ENCODE data around the gene WASF3.

WASF3 gene

GRCh38 chr13:26606631-26607030 lies 49.1 kb downstream of the WASF3 start:
- peaks cover 9% of the 10 kb centered on the region for H3K36me3 ChIP-seq (ENCODE audit: control insufficient read depth, insufficient read depth, low read length, severe bottlenecking)
- peaks cover 59% of the 10 kb centered on the region for H3K4me1 ChIP-seq (ENCODE audit: control insufficient read depth, insufficient read depth, low read length)
- no peaks in the 10 kb centered on the region for H3K27me3 ChIP-seq (replicated peaks; ENCODE audit: control insufficient read depth, insufficient read depth, low read length)
- H3K9me3 ChIP-seq (ENCODE audit: control insufficient read depth, low read length): no peaks in the 10 kb centered on the region
- DNase-seq (ENCODE audit: low read depth): no peak
- peak overlapping the region; percentile 83 for H3K9ac ChIP-seq (ENCODE audit: low read length)
- H3K4me3 ChIP-seq (ENCODE audit: low read length): no peak overlapping the region

- peaks cover 33% of the 10 kb centered on the region for H3K36me3 ChIP-seq (ENCODE audit: control insufficient read depth, insufficient read depth, low read length, severe bottlenecking)
- no peak for DNase-seq (ENCODE audit: low read depth)
- peaks cover 32% of the 10 kb centered on the region for H3K4me1 ChIP-seq (ENCODE audit: control insufficient read depth, insufficient read depth, low read length)
- no peaks in the 10 kb centered on the region for H3K9me3 ChIP-seq (ENCODE audit: control insufficient read depth, low read length)
- H3K9ac ChIP-seq (ENCODE audit: low read length): no peak overlapping the region
- no peaks in the 10 kb centered on the region for H3K27me3 ChIP-seq (replicated peaks; ENCODE audit: control insufficient read depth, insufficient read depth, low read length)
- H3K4me3 ChIP-seq (ENCODE audit: low read length): no peak overlapping the region
Observed at GRCh38 chr13:26614721-26615120, 57.2 kb downstream of the WASF3 start.

GRCh38 chr13:26616126-26616525 lies 58.6 kb downstream of the WASF3 start:
- peak; percentile 54 for DNase-seq (ENCODE audit: low read depth)
- Histone ChIP-seq H3K9me3 (ENCODE audit: control insufficient read depth, low read length) (no peaks in the 10 kb centered on the region), H3K4me1 (ENCODE audit: control insufficient read depth, insufficient read depth, low read length) (peaks cover 35% of the 10 kb centered on the region), H3K4me3 (ENCODE audit: low read length) (no peak overlapping the region), H3K36me3 (ENCODE audit: control insufficient read depth, insufficient read depth, low read length, severe bottlenecking) (peaks cover 31% of the 10 kb centered on the region), H3K27me3 (replicated peaks; ENCODE audit: control insufficient read depth, insufficient read depth, low read length) (no peaks in the 10 kb centered on the region), H3K9ac (ENCODE audit: low read length) (no peak overlapping the region)

- no peaks in the 10 kb centered on the region for H3K27me3 ChIP-seq (replicated peaks; ENCODE audit: control insufficient read depth, insufficient read depth, low read length)
- H3K36me3 ChIP-seq (ENCODE audit: control insufficient read depth, insufficient read depth, low read length, severe bottlenecking): peaks cover 44% of the 10 kb centered on the region
- DNase-seq (ENCODE audit: low read depth): no peak
- H3K9ac ChIP-seq (ENCODE audit: low read length): no peak overlapping the region
- H3K4me1 ChIP-seq (ENCODE audit: control insufficient read depth, insufficient read depth, low read length): peaks cover 60% of the 10 kb centered on the region
- H3K9me3 ChIP-seq (ENCODE audit: control insufficient read depth, low read length): peaks cover under 1% of the 10 kb centered on the region
- H3K4me3 ChIP-seq (ENCODE audit: low read length): no peak overlapping the region
Observed at GRCh38 chr13:26618726-26619125, 61.2 kb downstream of the WASF3 start.

- H3K27me3 ChIP-seq (replicated peaks; ENCODE audit: control insufficient read depth, insufficient read depth, low read length): no peaks in the 10 kb centered on the region
- H3K9ac ChIP-seq (ENCODE audit: low read length): no peak overlapping the region
- H3K4me3 ChIP-seq (ENCODE audit: low read length): no peak overlapping the region
- H3K36me3 ChIP-seq (ENCODE audit: control insufficient read depth, insufficient read depth, low read length, severe bottlenecking): peaks cover 44% of the 10 kb centered on the region
- peaks cover 64% of the 10 kb centered on the region for H3K4me1 ChIP-seq (ENCODE audit: control insufficient read depth, insufficient read depth, low read length)
- H3K9me3 ChIP-seq (ENCODE audit: control insufficient read depth, low read length): peaks cover 6% of the 10 kb centered on the region
- DNase-seq (ENCODE audit: low read depth): peak; percentile 35
Observed at GRCh38 chr13:26619358-26619757, 61.9 kb downstream of the WASF3 start.

GRCh38 chr13:26621731-26622401 lies 64.4 kb downstream of the WASF3 start:
- no peaks in the 10 kb centered on the region for H3K27me3 ChIP-seq (replicated peaks; ENCODE audit: control insufficient read depth, insufficient read depth, low read length)
- H3K9ac ChIP-seq (ENCODE audit: low read length): peak overlapping the region; percentile 33
- H3K36me3 ChIP-seq (ENCODE audit: control insufficient read depth, insufficient read depth, low read length, severe bottlenecking): peaks cover 58% of the 10 kb centered on the region
- H3K4me1 ChIP-seq (ENCODE audit: control insufficient read depth, insufficient read depth, low read length): peaks cover 51% of the 10 kb centered on the region
- peak overlapping the region; percentile 21 for H3K4me3 ChIP-seq (ENCODE audit: low read length)
- peaks cover 27% of the 10 kb centered on the region for H3K9me3 ChIP-seq (ENCODE audit: control insufficient read depth, low read length)
- DNase-seq (ENCODE audit: low read depth): no peak

GRCh38 chr13:26623125-26623524 lies 65.6 kb downstream of the WASF3 start:
- Histone ChIP-seq H3K9me3 (ENCODE audit: control insufficient read depth, low read length) (peaks cover 27% of the 10 kb centered on the region), H3K36me3 (ENCODE audit: control insufficient read depth, insufficient read depth, low read length, severe bottlenecking) (peaks cover 53% of the 10 kb centered on the region), H3K27me3 (replicated peaks; ENCODE audit: control insufficient read depth, insufficient read depth, low read length) (no peaks in the 10 kb centered on the region), H3K9ac (ENCODE audit: low read length) (peak overlapping the region; percentile 63), H3K4me1 (ENCODE audit: control insufficient read depth, insufficient read depth, low read length) (peaks cover 40% of the 10 kb centered on the region), H3K4me3 (ENCODE audit: low read length) (no peak overlapping the region)
- DNase-seq (ENCODE audit: low read depth): no peak

GRCh38 chr13:26624572-26624971 lies 67.1 kb downstream of the WASF3 start:
- Histone ChIP-seq H3K4me1 (ENCODE audit: control insufficient read depth, insufficient read depth, low read length) (peaks cover 33% of the 10 kb centered on the region), H3K27me3 (replicated peaks; ENCODE audit: control insufficient read depth, insufficient read depth, low read length) (no peaks in the 10 kb centered on the region), H3K9me3 (ENCODE audit: control insufficient read depth, low read length) (peaks cover 27% of the 10 kb centered on the region), H3K9ac (ENCODE audit: low read length) (no peak overlapping the region), H3K36me3 (ENCODE audit: control insufficient read depth, insufficient read depth, low read length, severe bottlenecking) (peaks cover 53% of the 10 kb centered on the region), H3K4me3 (ENCODE audit: low read length) (no peak overlapping the region)
- no peak for DNase-seq (ENCODE audit: low read depth)

GRCh38 chr13:26626271-26626670 lies 68.8 kb downstream of the WASF3 start:
- no peak overlapping the region for H3K4me3 ChIP-seq (ENCODE audit: low read length)
- no peak overlapping the region for H3K9ac ChIP-seq (ENCODE audit: low read length)
- no peak for DNase-seq (ENCODE audit: low read depth)
- peaks cover 27% of the 10 kb centered on the region for H3K4me1 ChIP-seq (ENCODE audit: control insufficient read depth, insufficient read depth, low read length)
- peaks cover 27% of the 10 kb centered on the region for H3K9me3 ChIP-seq (ENCODE audit: control insufficient read depth, low read length)
- H3K27me3 ChIP-seq (replicated peaks; ENCODE audit: control insufficient read depth, insufficient read depth, low read length): no peaks in the 10 kb centered on the region
- peaks cover 45% of the 10 kb centered on the region for H3K36me3 ChIP-seq (ENCODE audit: control insufficient read depth, insufficient read depth, low read length, severe bottlenecking)

- peak; percentile 60 for DNase-seq (ENCODE audit: low read depth)
- peaks cover 3% of the 10 kb centered on the region for H3K4me1 ChIP-seq (ENCODE audit: control insufficient read depth, insufficient read depth, low read length)
- H3K4me3 ChIP-seq (ENCODE audit: low read length): no peak overlapping the region
Observed at GRCh38 chr13:26628706-26629105, 71.2 kb downstream of the WASF3 start.

GRCh38 chr13:26629260-26629825 lies 71.9 kb downstream of the WASF3 start:
- no peaks in the 10 kb centered on the region for H3K27me3 ChIP-seq (replicated peaks; ENCODE audit: control insufficient read depth, insufficient read depth, low read length)
- H3K36me3 ChIP-seq (ENCODE audit: control insufficient read depth, insufficient read depth, low read length, severe bottlenecking): peaks cover 23% of the 10 kb centered on the region

More at GRCh38 chr13:26628706-26629105, 71.2 kb downstream of the WASF3 start:
- no peaks in the 10 kb centered on the region for H3K27me3 ChIP-seq (replicated peaks; ENCODE audit: control insufficient read depth, insufficient read depth, low read length)
- H3K36me3 ChIP-seq (ENCODE audit: control insufficient read depth, insufficient read depth, low read length, severe bottlenecking): peaks cover 30% of the 10 kb centered on the region
- H3K9ac ChIP-seq (ENCODE audit: low read length): no peak overlapping the region
- H3K9me3 ChIP-seq (ENCODE audit: control insufficient read depth, low read length): peaks cover 27% of the 10 kb centered on the region

More at GRCh38 chr13:26629260-26629825, 71.9 kb downstream of the WASF3 start:
- Histone ChIP-seq H3K4me3 (ENCODE audit: low read length) (no peak overlapping the region), H3K9ac (ENCODE audit: low read length) (no peak overlapping the region), H3K9me3 (ENCODE audit: control insufficient read depth, low read length) (peaks cover 20% of the 10 kb centered on the region), H3K4me1 (ENCODE audit: control insufficient read depth, insufficient read depth, low read length) (no peaks in the 10 kb centered on the region)
- no peak for DNase-seq (ENCODE audit: low read depth)

All from adipocyte (in vitro differentiated cells).